Stimulated activated naive B cell treated with anti-CD40 and anti-IgM and Interleukin-4, amounts not matched to agents 10 μg/mL and 1 μg/mL and 100 μg/mL, for 72 hours (primary cell): Measurements from ENCODE around the gene GAPDH.

ENCODE experiments used
- ATAC-seq, 2 donors: fragments of 150-1000 bp; cut with Tn5 transposase; replicated peaks; 2 replicates each; pipeline ENCODE4 v1.10.0; 2021; ENCODE audit warnings: moderate library complexity in 1 of 2
- DNase-seq: peaks from one replicate; pipeline ENCODE4 v3.0.0; 2021
- H3K27ac Mint-ChIP-seq: one replicate; pipeline ENCODE4 v1.8.0; 2022; ENCODE audit warnings: mild to moderate bottlenecking, mixed read lengths
- H3K27me3 Mint-ChIP-seq, 2 donors: one replicate each; pipeline ENCODE4 v1.8.0; 2022; ENCODE audit warnings: mixed read lengths in 2 of 2
- H3K36me3 Mint-ChIP-seq, 2 donors: one replicate each; pipeline ENCODE4 v1.8.0; 2022; ENCODE audit warnings: mixed read lengths in 2 of 2, mild to moderate bottlenecking in 1 of 2
- H3K4me1 Mint-ChIP-seq, 2 donors: one replicate each; pipeline ENCODE4 v1.8.0; 2022; ENCODE audit warnings: mixed read lengths in 2 of 2, mild to moderate bottlenecking in 1 of 2
- H3K4me3 Mint-ChIP-seq, 2 donors: one replicate each; pipeline ENCODE4 v1.8.0; 2022; ENCODE audit warnings: mild to moderate bottlenecking in 2 of 2, mixed read lengths in 2 of 2, moderate library complexity in 1 of 2
- H3K9me3 Mint-ChIP-seq, 2 donors: one replicate each; pipeline ENCODE4 v1.8.0; 2022; ENCODE audit warnings: mixed read lengths in 2 of 2, mild to moderate bottlenecking in 1 of 2

The GAPDH gene

DNA sequence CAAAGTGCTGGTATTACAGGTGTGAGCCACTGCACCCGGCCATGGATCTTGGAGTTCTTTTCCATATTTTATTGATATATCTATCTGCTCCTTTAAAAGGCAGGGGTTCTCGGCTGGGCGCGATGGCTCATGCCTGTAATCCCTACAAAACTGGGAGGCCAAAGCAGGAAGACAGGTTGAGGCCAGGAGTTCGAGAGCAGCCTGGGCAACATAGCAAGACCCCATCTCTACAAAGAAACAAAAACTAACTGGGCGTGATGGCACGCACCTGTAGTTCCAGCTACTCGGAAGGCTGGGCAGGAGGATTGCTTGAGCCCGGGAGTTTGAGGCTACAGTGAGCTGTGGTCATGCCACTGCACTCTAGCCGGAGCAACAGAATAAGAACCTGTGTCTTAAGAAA, 12.1 kb upstream of the GAPDH start:
- H3K9me3 Mint-ChIP-seq, result no peaks in the 10 kb centered on the region
- ATAC-seq (no peak), DNase-seq (no peak)
- no peak overlapping the region for H3K27ac Mint-ChIP-seq
- no peak overlapping the region for H3K4me3 Mint-ChIP-seq
- H3K4me1 Mint-ChIP-seq, result no peaks in the 10 kb centered on the region
- no peaks in the 10 kb centered on the region for H3K27me3 Mint-ChIP-seq
- peaks cover 46 to 56% of the 10 kb centered on the region in 2 donors for H3K36me3 Mint-ChIP-seq

DNA sequence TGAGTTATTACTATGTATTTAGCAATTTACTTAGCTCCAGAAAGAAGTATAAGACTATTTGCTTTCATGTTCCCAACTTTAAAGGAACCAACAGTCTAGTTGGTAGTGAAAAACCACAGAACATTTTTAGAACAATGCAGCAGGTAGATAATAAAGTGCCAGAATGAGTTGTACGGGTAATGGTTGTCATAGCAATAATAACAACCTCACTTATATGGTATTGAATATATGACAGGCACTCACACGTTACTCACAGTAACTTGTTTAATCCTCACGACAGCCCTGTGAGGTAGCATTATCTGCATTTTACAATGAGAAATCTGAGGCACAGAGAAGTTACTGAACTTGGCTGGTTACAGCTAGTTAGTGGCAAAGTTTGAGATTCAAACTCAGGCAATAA, 10.6 kb upstream of the GAPDH start:
- Mint-ChIP-seq H3K9me3 (no peaks in the 10 kb centered on the region), H3K4me1 (no peaks in the 10 kb centered on the region), H3K4me3 (no peak overlapping the region), H3K36me3 (peaks cover 51 to 62% of the 10 kb centered on the region in 2 donors), H3K27me3 (no peaks in the 10 kb centered on the region), H3K27ac (no peak overlapping the region)
- ATAC-seq, result no peak
- DNase-seq, result no peak

DNA sequence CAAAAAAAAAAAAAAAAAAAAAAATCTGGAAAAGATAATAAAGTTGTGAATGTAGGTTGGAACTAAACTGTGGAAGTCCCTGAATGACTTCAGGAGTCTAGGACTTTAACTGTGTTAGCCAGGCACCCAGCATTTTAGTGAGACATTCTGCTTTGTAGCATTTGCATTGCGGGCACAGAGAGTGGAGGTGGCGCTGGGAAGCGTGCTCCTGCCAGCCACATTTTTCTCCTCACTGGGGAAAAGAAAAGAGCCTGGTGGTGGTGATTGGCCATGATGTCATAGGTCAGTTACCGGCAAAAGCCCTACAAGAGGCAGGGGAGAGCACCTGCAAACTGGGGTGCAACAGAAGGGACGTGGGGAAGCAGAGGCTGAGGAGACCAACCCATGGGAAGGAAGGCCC, 9.7 kb upstream of the GAPDH start:
- Mint-ChIP-seq H3K27ac (no peak overlapping the region), H3K36me3 (peaks cover 55 to 69% of the 10 kb centered on the region in 2 donors), H3K9me3 (no peaks in the 10 kb centered on the region), H3K4me3 (no peak overlapping the region), H3K4me1 (no peaks in the 10 kb centered on the region), H3K27me3 (no peaks in the 10 kb centered on the region)
- no peak for ATAC-seq
- DNase-seq, result no peak

DNA sequence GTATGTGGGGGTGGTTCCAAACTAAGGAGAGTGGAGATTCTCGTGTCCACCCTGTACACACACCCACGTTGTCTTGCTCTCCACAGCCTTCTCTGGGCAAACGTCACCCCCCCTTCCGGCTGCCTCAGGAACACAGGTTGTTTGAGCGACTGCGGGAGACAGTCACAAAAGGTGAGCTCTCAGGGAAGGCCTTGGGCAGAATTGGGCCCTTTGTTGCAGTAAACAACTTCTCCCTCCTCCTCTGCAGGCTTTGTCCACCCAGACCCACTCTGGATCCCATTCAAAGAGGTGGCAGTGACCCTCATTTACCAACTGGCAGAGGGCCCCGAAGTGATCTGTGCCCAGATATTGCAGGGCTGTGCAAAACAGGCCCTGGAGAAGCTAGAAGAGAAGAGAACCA, 8.1 kb upstream of the GAPDH start:
- Mint-ChIP-seq H3K27ac (no peak overlapping the region), H3K4me3 (no peak overlapping the region), H3K4me1 (no peaks in the 10 kb centered on the region), H3K36me3 (peaks cover 66 to 77% of the 10 kb centered on the region in 2 donors), H3K9me3 (no peaks in the 10 kb centered on the region), H3K27me3 (no peaks in the 10 kb centered on the region)
- no peak for DNase-seq
- no peak for ATAC-seq

DNA sequence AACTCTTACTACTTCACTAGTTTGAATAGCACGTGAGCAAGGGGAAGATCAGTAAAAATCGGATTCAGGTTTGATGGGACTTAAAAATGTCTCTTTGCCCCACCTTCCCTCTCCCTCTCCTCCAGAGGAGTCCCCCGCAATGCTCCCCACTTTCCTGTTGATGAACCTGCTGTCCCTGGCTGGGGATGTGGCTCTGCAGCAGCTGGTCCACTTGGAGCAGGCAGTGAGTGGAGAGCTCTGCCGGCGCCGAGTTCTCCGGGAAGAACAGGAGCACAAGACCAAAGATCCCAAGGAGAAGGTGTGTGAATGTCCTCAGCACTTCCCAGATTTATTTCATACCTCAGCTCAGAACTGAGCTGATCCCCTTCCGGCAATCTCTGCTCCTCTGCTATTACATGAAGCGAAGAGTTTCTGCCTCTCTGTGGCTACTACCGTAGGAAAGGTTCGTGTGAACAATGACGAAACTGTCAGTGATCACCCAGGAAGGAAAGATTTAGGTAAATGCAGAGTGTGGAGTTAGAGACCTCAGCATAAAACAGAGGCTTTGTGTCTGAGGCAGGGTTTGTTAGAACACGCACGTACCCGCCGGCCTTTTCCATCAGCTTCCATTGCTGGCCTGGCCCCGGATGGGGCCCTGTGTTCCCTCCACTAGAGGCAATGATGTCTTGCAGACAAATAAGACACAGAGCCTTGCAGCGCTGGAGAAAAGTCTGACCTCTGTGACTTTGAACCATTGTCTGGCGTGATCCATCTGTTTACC, 7.4 kb upstream of the GAPDH start:
- H3K4me1 Mint-ChIP-seq, result peaks cover 2 to 3% of the 10 kb centered on the region in 2 donors
- H3K36me3 Mint-ChIP-seq, result peaks cover 61 to 77% of the 10 kb centered on the region in 2 donors
- ATAC-seq (no peak), DNase-seq (no peak)
- H3K9me3 Mint-ChIP-seq, result no peaks in the 10 kb centered on the region
- no peak overlapping the region for H3K27ac Mint-ChIP-seq
- H3K27me3 Mint-ChIP-seq, result no peaks in the 10 kb centered on the region
- H3K4me3 Mint-ChIP-seq, result no peak overlapping the region

DNA sequence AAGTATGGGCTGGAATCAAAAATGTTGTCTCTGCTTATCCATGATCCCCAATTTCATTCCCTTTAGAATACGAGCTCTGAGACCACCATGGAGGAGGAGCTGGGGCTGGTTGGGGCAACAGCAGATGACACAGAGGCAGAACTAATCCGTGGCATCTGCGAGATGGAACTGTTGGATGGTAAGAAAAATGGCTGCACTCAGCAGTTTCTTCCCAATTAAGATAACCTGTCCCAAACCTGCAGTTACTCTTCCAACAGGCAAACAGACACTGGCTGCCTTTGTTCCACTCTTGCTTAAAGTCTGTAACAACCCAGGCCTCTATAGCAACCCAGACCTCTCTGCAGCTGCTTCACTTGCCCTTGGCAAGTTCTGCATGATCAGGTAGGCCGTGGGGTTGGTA, 6.6 kb upstream of the GAPDH start:
- Mint-ChIP-seq H3K4me1 (peaks cover 9 to 11% of the 10 kb centered on the region in 2 donors), H3K27me3 (no peaks in the 10 kb centered on the region), H3K9me3 (no peaks in the 10 kb centered on the region), H3K4me3 (no peak overlapping the region), H3K27ac (no peak overlapping the region), H3K36me3 (peaks cover 62 to 75% of the 10 kb centered on the region in 2 donors)
- no peak for ATAC-seq
- DNase-seq, result no peak

DNA sequence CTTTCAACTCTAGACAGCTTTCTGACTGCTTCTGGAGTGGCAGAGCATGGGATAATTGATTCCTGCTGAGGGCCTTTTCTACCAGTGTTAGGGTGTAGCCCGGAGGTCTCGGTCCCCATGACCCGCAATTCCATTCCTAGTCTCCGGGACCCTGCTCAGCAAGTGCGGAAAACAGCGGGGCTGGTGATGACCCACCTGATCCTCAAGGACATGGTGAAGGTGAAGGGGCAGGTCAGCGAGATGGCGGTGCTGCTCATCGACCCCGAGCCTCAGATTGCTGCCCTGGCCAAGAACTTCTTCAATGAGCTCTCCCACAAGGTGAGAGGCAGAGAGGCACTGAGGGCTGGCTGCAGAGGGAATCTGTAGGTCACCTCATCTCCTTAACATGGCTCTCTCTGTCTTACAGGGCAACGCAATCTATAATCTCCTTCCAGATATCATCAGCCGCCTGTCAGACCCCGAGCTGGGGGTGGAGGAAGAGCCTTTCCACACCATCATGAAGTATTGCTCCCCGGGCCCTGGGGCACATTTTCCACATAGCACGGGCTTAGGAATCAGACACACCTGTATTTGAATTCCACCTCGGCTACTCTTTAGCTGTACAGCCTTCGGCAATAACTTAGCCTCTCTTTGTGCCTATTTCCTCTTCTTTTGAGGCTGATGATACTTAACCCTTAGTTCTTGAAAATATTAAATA, 5.6 kb upstream of the GAPDH start:
- no peak overlapping the region for H3K4me3 Mint-ChIP-seq
- no peak for ATAC-seq
- peaks cover 62 to 67% of the 10 kb centered on the region in 2 donors for H3K36me3 Mint-ChIP-seq
- H3K27me3 Mint-ChIP-seq, result no peaks in the 10 kb centered on the region
- H3K4me1 Mint-ChIP-seq, result peaks cover 13 to 19% of the 10 kb centered on the region in 2 donors
- H3K9me3 Mint-ChIP-seq, result no peaks in the 10 kb centered on the region
- H3K27ac Mint-ChIP-seq, result no peak overlapping the region
- no peak for DNase-seq

DNA sequence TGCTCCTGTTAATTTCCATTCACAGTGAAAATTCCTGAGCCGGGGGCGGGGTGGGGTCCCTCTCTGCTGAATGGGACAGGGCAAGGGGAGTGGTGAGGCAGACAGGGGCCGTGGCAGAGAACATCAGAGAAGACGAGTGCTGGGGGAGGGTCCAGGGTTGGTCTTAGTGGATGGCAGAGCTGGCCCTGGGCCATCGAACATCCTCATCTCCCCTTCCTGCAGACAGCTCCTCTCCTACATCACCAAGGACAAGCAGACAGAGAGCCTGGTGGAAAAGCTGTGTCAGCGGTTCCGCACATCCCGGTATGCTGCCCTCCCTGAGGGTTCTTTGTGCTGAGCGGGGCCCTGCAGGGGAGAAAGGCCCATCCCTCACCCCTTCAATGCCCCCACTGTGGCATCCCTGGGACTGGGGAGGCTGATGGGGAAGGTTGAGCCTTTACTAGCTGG, 5.0 kb upstream of the GAPDH start:
- Mint-ChIP-seq H3K36me3 (peaks cover 57 to 65% of the 10 kb centered on the region in 2 donors), H3K4me3 (no peak overlapping the region), H3K27me3 (no peaks in the 10 kb centered on the region), H3K4me1 (peaks cover 14 to 19% of the 10 kb centered on the region in 2 donors), H3K27ac (no peak overlapping the region), H3K9me3 (no peaks in the 10 kb centered on the region)
- ATAC-seq, result no peak
- no peak for DNase-seq

DNA sequence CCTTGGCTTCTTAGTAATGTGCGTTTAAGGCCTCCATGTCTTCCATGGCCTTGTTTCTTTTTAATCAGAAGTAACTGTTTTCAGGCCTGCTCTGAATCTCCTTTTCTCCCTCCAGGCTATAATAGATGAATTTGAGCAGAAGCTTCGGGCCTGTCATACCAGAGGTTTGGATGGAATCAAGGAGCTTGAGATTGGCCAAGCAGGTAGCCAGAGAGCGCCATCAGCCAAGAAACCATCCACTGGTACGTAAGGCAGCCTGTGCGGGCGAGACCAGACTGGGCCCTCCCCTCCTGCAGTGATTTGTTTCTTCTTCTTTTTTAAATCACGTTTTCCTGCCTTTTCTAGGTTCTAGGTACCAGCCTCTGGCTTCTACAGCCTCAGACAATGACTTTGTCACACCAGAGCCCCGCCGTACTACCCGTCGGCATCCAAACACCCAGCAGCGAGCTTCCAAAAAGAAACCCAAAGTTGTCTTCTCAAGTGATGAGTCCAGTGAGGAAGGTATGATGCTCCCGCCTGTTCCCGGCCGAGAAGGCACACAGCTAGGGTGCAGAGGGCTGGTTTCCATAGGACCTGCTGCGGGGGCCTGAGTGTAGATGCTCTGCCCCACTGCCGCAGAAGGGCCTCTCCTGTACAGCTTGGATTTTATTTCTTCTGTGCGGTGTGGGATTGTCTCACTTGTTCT, 3.6 kb upstream of the GAPDH start:
- peaks cover 58 to 69% of the 10 kb centered on the region in 2 donors for H3K36me3 Mint-ChIP-seq
- no peaks in the 10 kb centered on the region for H3K27me3 Mint-ChIP-seq
- ATAC-seq, result no peak
- H3K4me3 Mint-ChIP-seq, result no peak overlapping the region
- H3K9me3 Mint-ChIP-seq, result no peaks in the 10 kb centered on the region
- no peak for DNase-seq
- peak overlapping the region; percentile 43 for H3K27ac Mint-ChIP-seq
- H3K4me1 Mint-ChIP-seq, result peaks cover 16 to 24% of the 10 kb centered on the region in 2 donors

DNA sequence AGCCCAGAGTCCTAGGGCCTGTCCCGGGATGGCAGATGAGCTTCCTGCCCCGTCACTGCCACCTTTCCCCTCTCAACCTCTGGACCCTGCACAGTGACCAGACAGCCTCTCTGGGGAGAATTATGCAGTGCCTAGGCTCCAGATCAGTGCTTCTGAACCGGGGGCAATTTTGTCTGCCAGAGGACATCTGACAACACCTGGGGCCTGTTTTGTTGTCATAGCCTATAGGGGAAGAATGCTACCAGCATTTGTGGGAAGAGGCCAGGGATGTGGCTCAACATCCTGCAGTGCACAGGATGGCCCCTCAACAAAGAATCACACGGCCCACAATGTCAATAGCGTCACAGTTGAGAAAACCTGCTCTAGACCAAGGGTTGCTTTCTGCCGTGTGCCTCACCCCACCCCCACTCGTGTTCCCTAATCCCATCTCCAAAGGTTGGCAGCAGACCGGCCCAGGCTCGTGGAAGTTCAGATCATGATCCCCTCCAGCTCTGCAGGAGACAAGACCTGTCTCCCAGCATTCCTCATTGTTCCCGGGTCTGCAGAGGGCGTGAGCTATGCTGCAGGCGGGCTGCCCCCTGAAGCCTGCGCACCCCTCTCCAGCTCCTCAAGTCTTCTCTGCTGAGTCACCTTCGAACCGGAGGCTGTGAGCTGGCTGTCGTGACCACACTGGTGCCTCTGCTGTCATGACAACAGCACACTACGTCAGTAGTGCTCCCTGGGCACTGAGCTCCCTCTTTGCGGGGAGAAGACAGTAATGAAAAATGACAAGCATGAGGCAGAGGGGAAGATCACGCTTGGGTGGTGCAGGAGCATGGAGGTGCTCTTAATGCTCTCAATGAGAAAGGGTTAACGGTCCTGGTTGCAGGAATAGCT, 2.0 kb upstream of the GAPDH start:
- Mint-ChIP-seq H3K4me3 (peak overlapping the region; percentile 91 to 93), H3K4me1 (peaks cover 24 to 40% of the 10 kb centered on the region in 2 donors), H3K27me3 (no peaks in the 10 kb centered on the region), H3K36me3 (peaks cover 57 to 73% of the 10 kb centered on the region in 2 donors), H3K9me3 (no peaks in the 10 kb centered on the region), H3K27ac (peak overlapping the region; percentile 99)
- ATAC-seq (peak; percentile 32 to 47), DNase-seq (peak; percentile 65)

DNA sequence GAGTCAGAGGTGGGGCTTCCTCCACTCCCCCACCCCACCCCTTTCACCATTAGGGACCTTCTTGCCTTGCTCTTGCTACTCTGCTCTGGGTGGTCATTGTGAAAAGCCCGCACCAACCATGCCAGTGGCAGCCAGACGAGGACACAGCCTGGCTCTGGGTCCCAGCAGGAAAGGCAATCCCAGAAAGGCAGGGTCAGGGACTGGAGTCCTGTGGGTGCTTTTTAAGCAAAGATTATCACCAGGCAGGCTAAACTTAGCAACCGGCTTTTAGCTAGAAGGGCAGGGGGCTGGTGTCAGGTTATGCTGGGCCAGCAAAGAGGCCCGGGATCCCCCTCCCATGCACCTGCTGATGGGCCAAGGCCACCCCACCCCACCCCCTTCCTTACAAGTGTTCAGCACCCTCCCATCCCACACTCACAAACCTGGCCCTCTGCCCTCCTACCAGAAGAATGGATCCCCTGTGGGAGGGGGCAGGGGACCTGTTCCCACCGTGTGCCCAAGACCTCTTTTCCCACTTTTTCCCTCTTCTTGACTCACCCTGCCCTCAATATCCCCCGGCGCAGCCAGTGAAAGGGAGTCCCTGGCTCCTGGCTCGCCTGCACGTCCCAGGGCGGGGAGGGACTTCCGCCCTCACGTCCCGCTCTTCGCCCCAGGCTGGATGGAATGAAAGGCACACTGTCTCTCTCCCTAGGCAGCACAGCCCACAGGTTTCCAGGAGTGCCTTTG, 1.2 kb upstream of the GAPDH start:
- no peaks in the 10 kb centered on the region for H3K9me3 Mint-ChIP-seq
- ATAC-seq, result peak; percentile 6 to 14
- peaks cover 27 to 48% of the 10 kb centered on the region in 2 donors for H3K4me1 Mint-ChIP-seq
- DNase-seq, result no peak
- no peaks in the 10 kb centered on the region for H3K27me3 Mint-ChIP-seq
- H3K27ac Mint-ChIP-seq, result peak overlapping the region; percentile 99
- H3K36me3 Mint-ChIP-seq, result peaks cover 59 to 76% of the 10 kb centered on the region in 2 donors
- H3K4me3 Mint-ChIP-seq, result peak overlapping the region; percentile 91 to 93

DNA sequence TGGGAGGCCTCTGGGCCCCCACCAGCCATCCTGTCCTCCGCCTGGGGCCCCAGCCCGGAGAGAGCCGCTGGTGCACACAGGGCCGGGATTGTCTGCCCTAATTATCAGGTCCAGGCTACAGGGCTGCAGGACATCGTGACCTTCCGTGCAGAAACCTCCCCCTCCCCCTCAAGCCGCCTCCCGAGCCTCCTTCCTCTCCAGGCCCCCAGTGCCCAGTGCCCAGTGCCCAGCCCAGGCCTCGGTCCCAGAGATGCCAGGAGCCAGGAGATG, 729 bp upstream of the GAPDH start:
- H3K4me1 Mint-ChIP-seq, result peaks cover 28 to 52% of the 10 kb centered on the region in 2 donors
- H3K27me3 Mint-ChIP-seq, result no peaks in the 10 kb centered on the region
- peak; percentile 46 for DNase-seq
- ATAC-seq, result peak; percentile 9 to 19
- H3K36me3 Mint-ChIP-seq, result peaks cover 60 to 76% of the 10 kb centered on the region in 2 donors
- H3K27ac Mint-ChIP-seq, result peak overlapping the region; percentile 99
- H3K4me3 Mint-ChIP-seq, result peak overlapping the region; percentile 91 to 93
- no peaks in the 10 kb centered on the region for H3K9me3 Mint-ChIP-seq

DNA sequence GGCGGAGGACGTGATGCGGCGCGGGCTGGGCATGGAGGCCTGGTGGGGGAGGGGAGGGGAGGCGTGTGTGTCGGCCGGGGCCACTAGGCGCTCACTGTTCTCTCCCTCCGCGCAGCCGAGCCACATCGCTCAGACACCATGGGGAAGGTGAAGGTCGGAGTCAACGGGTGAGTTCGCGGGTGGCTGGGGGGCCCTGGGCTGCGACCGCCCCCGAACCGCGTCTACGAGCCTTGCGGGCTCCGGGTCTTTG, 303 bp downstream of the GAPDH start:
- H3K4me3 Mint-ChIP-seq, result peak overlapping the region; percentile 91 to 93
- H3K36me3 Mint-ChIP-seq, result peaks cover 59 to 74% of the 10 kb centered on the region in 2 donors
- ATAC-seq (peak; percentile 19 to 30), DNase-seq (no peak)
- H3K4me1 Mint-ChIP-seq, result peaks cover 33 to 60% of the 10 kb centered on the region in 2 donors
- no peaks in the 10 kb centered on the region for H3K27me3 Mint-ChIP-seq
- H3K27ac Mint-ChIP-seq, result peak overlapping the region; percentile 99
- no peaks in the 10 kb centered on the region for H3K9me3 Mint-ChIP-seq
